ENCODE results near the gene SIRT4. TPM values are rescaled to one million over a fixed set of nuclear protein-coding genes. Genes with fewer than 3 reads are reported as not detected.
"Not testable (repeated sequence)": the region's sequence is repeated elsewhere in the genome, so short reads cannot be mapped to it uniquely, and the experiment has no call there.

The SIRT4 gene
- total RNA-seq, 2 donors from 2014 or later, result 2.4 to 2.6 TPM

- H3K27ac Mint-ChIP-seq; H3K4me3 Mint-ChIP-seq; H3K9me3 Mint-ChIP-seq; H3K36me3 Mint-ChIP-seq; ATAC-seq; H3K4me1 Mint-ChIP-seq (ENCODE audit: low read depth in 2 of 2); H3K27me3 Mint-ChIP-seq: not testable (repeated sequence)
- peak; percentile 13 for DNase-seq (ENCODE audit: low spot score)
Observed at GRCh38 chr12:120335447-120335846, 33.3 kb downstream of the SIRT4 start.

DNA sequence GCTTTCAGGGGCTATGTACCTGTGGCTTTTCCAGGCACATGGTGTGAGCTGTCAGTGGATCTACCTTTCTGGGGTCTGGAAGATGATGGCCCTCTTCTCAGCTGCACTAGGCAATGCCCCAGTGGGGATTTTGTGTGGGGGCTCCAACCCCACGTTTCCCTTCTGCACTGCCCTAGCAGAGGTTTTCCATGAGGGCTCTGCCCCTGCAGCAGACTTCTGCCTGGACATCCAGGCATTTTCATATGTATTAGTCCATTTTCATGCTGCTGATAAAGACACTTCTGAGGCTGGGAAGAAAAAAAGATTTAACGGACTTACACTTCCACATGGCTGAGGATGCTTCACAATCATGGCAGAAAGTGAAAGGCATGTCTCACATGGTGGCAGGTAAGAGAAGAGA is 34.3 kb downstream of the SIRT4 start:
- not testable (repeated sequence) for DNase-seq (ENCODE audit: low spot score); H3K27me3 Mint-ChIP-seq; H3K4me1 Mint-ChIP-seq (ENCODE audit: low read depth in 2 of 2); H3K36me3 Mint-ChIP-seq; H3K9me3 Mint-ChIP-seq; H3K27ac Mint-ChIP-seq; ATAC-seq; H3K4me3 Mint-ChIP-seq

DNA sequence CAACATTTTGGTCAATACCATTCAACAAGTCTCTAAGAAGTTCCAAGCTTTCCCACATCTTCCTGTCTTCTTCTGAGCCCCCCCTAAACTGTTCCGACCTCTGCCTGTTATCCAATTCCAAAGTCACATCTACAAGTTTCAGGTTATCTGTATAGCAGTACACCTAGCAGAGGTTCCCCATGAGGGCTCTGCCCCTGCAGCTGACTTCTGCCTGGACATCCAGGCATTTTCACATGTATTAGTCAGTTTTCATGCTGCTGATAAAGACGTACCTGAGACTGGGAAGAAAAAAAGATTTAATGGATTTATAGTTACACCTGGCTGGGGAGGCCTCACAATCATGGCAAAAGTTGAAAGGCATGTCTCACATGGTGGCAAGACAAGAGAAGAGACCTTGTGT is 35.6 kb downstream of the SIRT4 start:
- Mint-ChIP-seq H3K4me1 (ENCODE audit: low read depth in 2 of 2) (peaks cover 0 to 6% of the 10 kb centered on the region in 2 donors), H3K9me3 (peaks cover 4% of the 10 kb centered on the region), H3K27me3 (peaks cover 0 to 7% of the 10 kb centered on the region in 2 donors), H3K27ac (no peak overlapping the region), H3K4me3 (no peak overlapping the region), H3K36me3 (peaks cover 9% of the 10 kb centered on the region)
- DNase-seq (ENCODE audit: low spot score) (no peak), ATAC-seq (no peak)

DNA sequence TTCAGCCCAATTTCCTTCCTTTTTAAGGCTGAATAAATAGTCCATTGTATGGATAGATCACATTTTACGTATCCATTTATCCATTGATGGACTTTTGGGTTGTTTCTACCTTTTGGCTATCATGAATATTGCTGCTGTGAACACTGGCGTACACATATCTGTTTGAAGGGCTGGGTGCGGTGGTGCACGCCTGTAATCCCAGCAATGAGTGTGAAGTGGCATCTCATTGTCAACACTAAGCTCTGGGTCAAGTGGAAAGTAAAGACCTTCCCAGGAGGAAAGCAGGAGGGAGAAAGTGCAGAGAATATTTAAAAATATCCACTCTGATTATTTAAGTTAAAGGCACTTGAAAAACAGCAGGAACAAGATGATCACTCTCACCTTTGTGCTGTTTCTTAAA is 37.1 kb downstream of the SIRT4 start:
- H3K9me3 Mint-ChIP-seq, result peaks cover 4% of the 10 kb centered on the region
- H3K27ac Mint-ChIP-seq, result no peak overlapping the region
- H3K4me3 Mint-ChIP-seq, result no peak overlapping the region
- H3K4me1 Mint-ChIP-seq (ENCODE audit: low read depth in 2 of 2), result peaks cover 0 to 6% of the 10 kb centered on the region in 2 donors
- peaks cover 9% of the 10 kb centered on the region for H3K36me3 Mint-ChIP-seq
- DNase-seq (ENCODE audit: low spot score) (no peak), ATAC-seq (no peak)
- H3K27me3 Mint-ChIP-seq, result peaks cover 0 to 7% of the 10 kb centered on the region in 2 donors

DNA sequence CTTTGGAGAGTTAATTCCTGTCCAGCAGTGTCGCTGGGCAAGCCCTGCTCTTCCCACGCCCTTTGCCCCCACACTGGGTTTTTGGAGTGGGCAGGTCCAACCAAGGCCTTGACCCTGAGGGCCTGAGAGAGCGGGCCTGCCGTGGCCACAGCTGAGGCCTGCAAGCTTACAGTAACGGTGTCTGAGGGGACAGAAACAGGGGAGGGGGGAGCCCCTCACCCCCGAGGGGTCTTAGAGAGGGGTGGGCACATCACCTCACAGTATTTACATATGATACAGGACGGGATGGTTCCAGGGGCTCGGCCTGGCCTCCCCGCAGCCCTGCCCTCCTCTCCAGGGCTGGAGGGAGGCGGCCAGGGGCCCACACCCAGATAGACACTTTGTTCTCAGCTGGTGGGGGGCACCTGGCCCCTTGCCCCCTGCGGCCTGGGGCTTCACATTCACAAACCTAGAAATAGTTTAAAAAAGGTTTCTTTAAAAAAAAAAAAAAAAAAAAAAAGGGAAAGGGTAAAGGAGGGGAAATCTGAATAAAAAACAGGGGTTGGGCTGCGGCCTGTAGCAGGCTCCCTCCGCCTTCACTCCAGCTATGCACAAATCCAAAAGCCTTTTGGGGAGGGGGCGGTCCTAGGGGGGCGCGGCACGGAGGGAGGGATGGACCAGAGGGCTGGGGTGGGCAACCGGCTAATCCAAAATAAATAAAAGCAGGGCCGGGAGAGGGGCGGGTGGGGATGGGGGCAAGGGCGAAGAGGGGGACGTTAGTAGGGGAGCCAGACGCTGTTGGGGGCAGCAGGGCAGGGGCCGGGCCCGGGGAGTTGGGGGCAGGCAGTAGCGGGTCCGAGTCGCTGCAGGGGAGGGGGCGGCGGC is 40.3 kb downstream of the SIRT4 start:
- Mint-ChIP-seq H3K4me3 (no peak overlapping the region), H3K27ac (no peak overlapping the region), H3K9me3 (peaks cover 4% of the 10 kb centered on the region), H3K36me3 (peaks cover 6% of the 10 kb centered on the region), H3K27me3 (peaks cover 0 to 7% of the 10 kb centered on the region in 2 donors), H3K4me1 (ENCODE audit: low read depth in 2 of 2) (no peaks in the 10 kb centered on the region)
- ATAC-seq, result no peak
- no peak for DNase-seq (ENCODE audit: low spot score)

GRCh38 chr12:120343039-120343537 is 41.0 kb downstream of the SIRT4 start:
- ATAC-seq (no peak), DNase-seq (ENCODE audit: low spot score) (no peak)
- no peaks in the 10 kb centered on the region for H3K4me1 Mint-ChIP-seq (ENCODE audit: low read depth in 2 of 2)
- H3K27ac Mint-ChIP-seq, result no peak overlapping the region
- H3K27me3 Mint-ChIP-seq, result peaks cover 0 to 3% of the 10 kb centered on the region in 2 donors
- peaks cover under 1% of the 10 kb centered on the region for H3K9me3 Mint-ChIP-seq
- no peak overlapping the region for H3K4me3 Mint-ChIP-seq
- no peaks in the 10 kb centered on the region for H3K36me3 Mint-ChIP-seq

DNA sequence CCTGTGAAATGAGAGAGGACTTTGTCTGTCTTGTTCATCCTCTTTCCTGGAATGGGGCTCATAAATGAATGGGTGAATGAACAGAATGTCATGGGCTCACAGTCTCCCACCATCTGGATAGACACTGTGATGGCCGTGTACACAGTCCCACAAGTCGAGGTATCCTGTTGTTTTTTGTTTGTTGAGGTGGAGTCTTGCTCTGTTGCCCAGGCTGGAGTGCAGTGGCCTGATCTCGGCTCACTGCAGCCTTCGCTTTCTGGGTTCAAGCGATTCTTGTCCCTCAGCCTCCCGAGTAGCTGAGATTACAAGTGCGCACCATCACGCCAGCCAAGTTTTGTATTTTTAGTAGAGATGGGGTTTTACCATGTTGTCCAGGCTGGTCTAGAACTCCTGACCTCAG is 41.6 kb downstream of the SIRT4 start:
- Mint-ChIP-seq H3K4me3 (no peak overlapping the region), H3K9me3 (no peaks in the 10 kb centered on the region), H3K4me1 (ENCODE audit: low read depth in 2 of 2) (no peaks in the 10 kb centered on the region), H3K27ac (no peak overlapping the region), H3K27me3 (peaks cover 0 to under 1% of the 10 kb centered on the region in 2 donors), H3K36me3 (no peaks in the 10 kb centered on the region)
- no peak for DNase-seq (ENCODE audit: low spot score)
- ATAC-seq, result no peak

DNA sequence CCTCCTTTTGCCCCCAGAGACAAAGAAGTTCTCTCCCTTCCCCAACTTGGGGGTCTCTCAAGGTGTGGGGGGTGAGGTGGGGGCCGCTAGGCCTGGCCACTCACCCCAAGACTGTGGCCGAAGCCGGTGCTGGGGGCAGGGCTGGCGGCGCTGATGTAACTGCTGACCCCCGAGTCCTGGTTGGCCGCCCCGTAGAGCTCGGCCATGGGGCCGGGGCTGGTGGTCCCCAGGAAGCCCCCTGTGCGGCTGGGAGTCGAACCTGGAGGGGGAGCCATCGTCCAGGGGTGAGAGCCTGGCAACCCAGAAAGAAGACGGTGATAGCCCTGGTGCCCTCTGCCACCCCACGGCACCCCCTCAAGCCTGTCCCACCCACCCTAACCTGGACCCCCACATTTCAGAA is 43.9 kb downstream of the SIRT4 start:
- no peaks in the 10 kb centered on the region for H3K9me3 Mint-ChIP-seq
- H3K27ac Mint-ChIP-seq, result no peak overlapping the region
- ATAC-seq (no peak), DNase-seq (ENCODE audit: low spot score) (no peak)
- no peaks in the 10 kb centered on the region for H3K36me3 Mint-ChIP-seq
- H3K4me3 Mint-ChIP-seq, result no peak overlapping the region
- no peaks in the 10 kb centered on the region for H3K27me3 Mint-ChIP-seq
- H3K4me1 Mint-ChIP-seq (ENCODE audit: low read depth in 2 of 2), result no peaks in the 10 kb centered on the region

DNA sequence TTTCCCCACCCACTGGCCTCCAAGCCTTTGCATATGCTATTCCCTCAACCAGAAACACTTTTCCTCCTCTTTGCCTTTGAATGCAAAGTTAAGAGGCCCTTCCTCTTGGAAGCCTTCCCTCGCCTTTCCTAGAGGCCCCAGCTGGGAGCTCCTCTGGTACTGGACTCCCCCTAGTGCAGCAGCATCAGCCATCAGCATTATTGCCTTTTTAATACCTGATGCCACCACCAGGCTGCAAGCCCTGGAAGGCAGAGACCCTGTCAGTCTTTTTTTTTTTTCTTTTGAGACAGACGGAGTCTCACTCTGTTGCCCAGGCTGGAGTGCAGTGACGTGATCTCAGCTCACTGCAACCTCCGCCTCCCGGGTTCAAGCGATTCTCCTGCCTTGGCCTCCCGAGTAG is 44.6 kb downstream of the SIRT4 start:
- H3K4me1 Mint-ChIP-seq (ENCODE audit: low read depth in 2 of 2), result no peaks in the 10 kb centered on the region
- no peaks in the 10 kb centered on the region for H3K36me3 Mint-ChIP-seq
- ATAC-seq, result no peak
- no peak for DNase-seq (ENCODE audit: low spot score)
- H3K9me3 Mint-ChIP-seq, result no peaks in the 10 kb centered on the region
- no peak overlapping the region for H3K4me3 Mint-ChIP-seq
- H3K27me3 Mint-ChIP-seq, result no peaks in the 10 kb centered on the region
- H3K27ac Mint-ChIP-seq, result no peak overlapping the region

GRCh38 chr12:120347766-120348165 is 45.6 kb downstream of the SIRT4 start:
- Mint-ChIP-seq H3K4me1 (ENCODE audit: low read depth in 2 of 2) (no peaks in the 10 kb centered on the region), H3K27ac (no peak overlapping the region), H3K36me3 (no peaks in the 10 kb centered on the region), H3K4me3 (no peak overlapping the region), H3K27me3 (no peaks in the 10 kb centered on the region), H3K9me3 (no peaks in the 10 kb centered on the region)
- DNase-seq (ENCODE audit: low spot score), result no peak
- ATAC-seq, result no peak

DNA sequence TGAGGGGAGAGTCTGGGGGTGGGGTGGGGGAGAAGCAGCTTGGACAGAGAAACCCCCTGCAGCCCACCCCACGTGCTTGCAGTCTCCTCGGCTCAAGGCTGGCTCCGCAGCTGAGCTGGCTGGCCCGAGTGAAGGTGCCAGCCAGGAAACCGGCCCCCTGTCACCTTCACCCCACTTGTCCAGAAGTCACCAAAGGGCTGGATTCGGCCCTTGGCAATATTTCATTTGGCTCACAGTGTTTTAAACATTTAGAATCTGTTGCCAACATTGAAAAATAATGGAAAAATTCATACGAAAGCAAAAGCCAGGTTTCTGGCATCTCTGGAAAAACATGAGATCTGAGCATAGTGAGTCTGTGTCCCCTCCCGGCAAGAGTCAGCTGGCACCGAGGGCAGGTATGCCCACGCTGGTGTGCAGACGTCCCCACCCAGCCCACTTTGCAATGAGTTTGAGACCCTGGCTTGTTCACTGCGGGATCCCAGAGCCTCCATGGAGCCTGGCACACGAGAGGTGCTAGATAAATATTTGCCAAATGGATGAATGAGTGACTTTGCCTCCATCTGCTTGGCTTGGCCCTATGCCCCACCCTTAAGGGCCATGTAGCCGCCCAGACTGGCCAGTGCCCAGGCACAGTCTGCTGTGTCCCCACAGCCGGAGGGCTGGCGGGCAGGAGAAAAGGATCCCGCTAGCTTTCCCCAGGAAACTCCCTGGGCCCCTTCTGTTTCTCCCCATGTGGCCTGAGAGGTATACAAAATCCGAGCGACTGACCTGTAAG is 48.6 kb downstream of the SIRT4 start:
- no peak for DNase-seq (ENCODE audit: low spot score)
- Mint-ChIP-seq H3K27ac (no peak overlapping the region), H3K9me3 (no peaks in the 10 kb centered on the region), H3K4me3 (no peak overlapping the region), H3K4me1 (ENCODE audit: low read depth in 2 of 2) (no peaks in the 10 kb centered on the region), H3K36me3 (no peaks in the 10 kb centered on the region), H3K27me3 (peaks cover 0 to 3% of the 10 kb centered on the region in 2 donors)
- ATAC-seq, result no peak

- no peak for ATAC-seq
Observed at GRCh38 chr12:120352117-120352516, 50.0 kb downstream of the SIRT4 start.

GRCh38 chr12:120353136-120353535 is 51.0 kb downstream of the SIRT4 start:
- DNase-seq (ENCODE audit: low spot score) (no peak), ATAC-seq (no peak)
- H3K9me3 Mint-ChIP-seq, result no peaks in the 10 kb centered on the region
- H3K4me3 Mint-ChIP-seq, result no peak overlapping the region
- no peaks in the 10 kb centered on the region for H3K36me3 Mint-ChIP-seq
- H3K4me1 Mint-ChIP-seq (ENCODE audit: low read depth in 2 of 2), result peaks cover 0 to 4% of the 10 kb centered on the region in 2 donors
- no peak overlapping the region for H3K27ac Mint-ChIP-seq
- H3K27me3 Mint-ChIP-seq, result peaks cover 12 to 13% of the 10 kb centered on the region in 2 donors

More at GRCh38 chr12:120352117-120352516, 50.0 kb downstream of the SIRT4 start:
- peaks cover 0 to 4% of the 10 kb centered on the region in 2 donors for H3K4me1 Mint-ChIP-seq (ENCODE audit: low read depth in 2 of 2)
- H3K4me3 Mint-ChIP-seq, result no peak overlapping the region
- no peaks in the 10 kb centered on the region for H3K36me3 Mint-ChIP-seq
- peaks cover 7% of the 10 kb centered on the region in 2 donors for H3K27me3 Mint-ChIP-seq
- no peak overlapping the region for H3K27ac Mint-ChIP-seq
- no peak for DNase-seq (ENCODE audit: low spot score)
- H3K9me3 Mint-ChIP-seq, result no peaks in the 10 kb centered on the region

Measured in natural killer cell treated with Interleukin-12 subunit alpha and Interleukin-12 subunit beta and Interleukin-15 and Interleukin-18, amount 100 ng/mL, for 72 hours (primary cell).